HG03354 (cell line): Measurements from ENCODE around the gene SEC31B.

ENCODE experiments used
- ATAC-seq: cut with Tn5 transposase; IDR thresholded peaks from one replicate; pipeline ENCODE4 v1.9.1; 2021; ENCODE audit warnings: mild to moderate bottlenecking; ENCODE audit not compliant: unreplicated experiment, poor library complexity, severe bottlenecking

Gene SEC31B

DNA sequence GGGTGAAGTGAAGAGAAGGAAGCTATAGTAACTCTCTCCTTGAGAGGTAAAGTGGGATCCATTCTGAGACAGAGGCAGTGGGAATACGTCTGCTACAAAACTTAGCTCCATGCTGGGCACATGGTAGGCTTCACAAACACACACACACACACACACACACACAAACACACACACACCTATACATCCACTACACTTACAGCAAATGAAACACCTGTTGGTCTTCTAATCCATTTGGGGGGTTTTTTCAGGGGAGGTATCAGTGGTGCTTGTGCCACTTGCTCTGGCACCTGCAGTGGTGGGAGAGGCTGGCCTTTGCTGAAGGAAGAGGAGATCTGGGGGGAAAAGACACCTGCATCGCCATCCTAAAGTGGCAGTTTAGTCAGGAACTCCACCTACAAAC lies 14.5 kb downstream of the SEC31B start:
- no peak for ATAC-seq

DNA sequence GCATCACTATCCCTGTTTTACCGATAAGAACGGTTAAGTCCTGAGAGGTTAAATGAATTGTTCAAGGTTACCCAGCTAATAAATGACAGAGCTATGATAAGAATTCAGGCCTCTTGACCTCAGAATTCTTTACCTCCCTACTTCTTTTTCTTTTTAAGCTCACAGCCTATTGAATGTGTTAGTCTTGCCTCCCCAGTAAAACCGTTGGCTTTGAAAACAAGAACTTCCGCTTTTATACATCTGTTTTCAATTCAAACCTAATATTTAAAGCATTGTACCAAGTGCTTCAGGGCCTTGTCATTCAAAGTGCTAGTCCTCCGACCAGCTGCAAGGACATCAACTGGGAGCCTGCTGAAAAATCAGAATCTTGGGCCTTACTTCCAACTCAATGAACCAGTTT lies 15.6 kb downstream of the SEC31B start:
- no peak for ATAC-seq

DNA sequence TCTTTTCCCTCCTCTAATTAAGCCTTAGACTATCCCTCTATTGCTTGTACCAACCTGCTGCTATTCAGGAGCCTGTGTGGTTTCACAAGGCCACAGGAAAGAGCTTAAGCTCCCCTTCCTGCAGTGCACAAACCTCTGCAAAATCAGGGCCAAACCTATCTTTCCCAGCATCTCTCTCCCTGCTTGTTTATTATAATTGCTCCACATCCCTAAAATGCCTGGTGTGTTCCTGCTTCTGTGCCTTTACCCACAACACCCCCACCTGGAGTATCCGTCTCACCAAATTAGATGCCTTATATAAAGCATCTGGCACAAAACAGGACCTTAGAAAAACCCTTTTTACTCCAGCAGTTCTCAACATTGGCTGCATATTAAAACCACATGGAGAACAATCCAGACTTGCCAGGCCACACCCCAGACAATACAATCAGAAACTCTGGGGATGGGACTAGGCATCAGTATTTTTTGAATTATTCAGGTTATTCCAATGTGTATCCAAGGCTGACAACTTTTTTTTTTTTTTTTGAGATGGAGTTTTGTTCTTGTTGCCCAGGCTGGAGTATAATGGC lies 16.7 kb downstream of the SEC31B start:
- ATAC-seq: no peak

DNA sequence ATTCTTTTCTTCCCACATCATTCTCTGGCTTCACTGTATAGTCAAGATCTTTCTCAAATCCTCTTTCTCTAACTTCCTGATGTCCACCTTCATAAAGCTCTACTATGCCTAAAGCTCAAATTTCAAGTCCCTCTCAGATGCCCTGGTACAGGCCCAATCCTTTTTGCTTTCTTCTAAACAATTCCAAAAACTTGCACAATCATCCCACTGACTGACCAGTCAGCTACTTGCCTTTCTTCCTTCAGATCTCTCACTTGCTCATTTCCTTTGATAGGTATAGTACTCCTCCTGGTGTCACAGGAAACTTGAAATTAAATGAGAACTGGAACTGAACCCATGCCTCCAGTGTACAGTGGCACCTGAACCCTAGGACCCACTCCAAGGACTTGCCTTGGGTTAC lies 18.2 kb downstream of the SEC31B start:
- no peak for ATAC-seq

DNA sequence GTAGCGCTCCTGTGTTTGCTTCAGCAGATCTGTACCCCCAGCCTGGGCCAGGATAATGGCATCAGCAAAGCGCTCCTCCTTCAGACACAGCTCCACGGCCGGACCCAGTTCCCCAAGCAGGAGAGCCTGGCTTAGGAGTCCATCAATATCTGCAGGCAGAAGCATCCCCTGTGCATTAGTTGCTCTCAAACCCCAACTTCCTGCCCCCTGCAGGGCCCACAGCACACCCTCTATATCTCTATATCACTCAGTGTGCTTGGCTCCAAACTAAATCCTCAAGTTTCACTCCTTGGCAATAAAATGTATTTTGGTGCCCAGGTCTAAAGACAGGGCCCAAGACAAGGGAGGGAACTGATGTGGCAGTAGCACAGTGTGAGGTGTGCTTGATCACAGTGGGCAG lies 21.6 kb downstream of the SEC31B start:
- ATAC-seq: no peak

DNA sequence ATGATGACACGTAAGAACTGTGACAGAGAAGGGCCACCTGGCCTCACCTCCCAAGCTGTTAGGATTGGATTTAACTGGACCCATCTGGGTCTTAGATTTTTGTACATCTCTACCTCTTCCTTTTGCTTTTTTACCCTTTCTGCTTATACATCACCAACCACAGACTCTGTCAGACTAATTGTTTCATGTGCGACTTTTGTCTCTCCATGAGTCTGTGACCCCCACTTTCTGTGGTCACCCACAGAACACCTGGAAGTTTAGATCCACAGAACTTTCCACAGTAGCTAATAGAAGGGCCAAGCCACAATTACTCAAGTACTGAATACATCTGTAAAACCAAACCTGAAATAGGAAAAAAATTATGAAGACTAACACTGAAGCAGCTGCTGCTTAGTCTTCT lies 23.1 kb downstream of the SEC31B start:
- no peak for ATAC-seq

DNA sequence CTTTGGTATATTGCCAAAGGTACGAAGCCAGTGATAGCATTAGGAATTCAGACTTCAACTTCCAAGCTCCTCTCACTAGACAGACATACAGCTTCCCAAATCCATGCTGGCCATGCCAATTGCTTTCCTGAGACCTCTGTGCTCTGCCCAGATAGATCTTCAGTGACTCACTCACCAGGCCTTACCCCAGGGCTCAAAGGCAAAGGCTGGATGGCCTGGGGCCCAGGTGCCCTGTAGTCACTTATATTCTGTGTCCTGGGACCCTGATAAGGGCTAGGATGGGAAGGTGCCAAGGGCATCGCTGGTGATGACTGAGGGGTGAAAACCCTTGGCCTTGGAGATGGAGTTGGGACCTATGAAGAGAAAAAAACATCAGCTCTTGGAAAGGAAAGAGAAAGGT lies 29.1 kb downstream of the SEC31B start:
- no peak for ATAC-seq

DNA sequence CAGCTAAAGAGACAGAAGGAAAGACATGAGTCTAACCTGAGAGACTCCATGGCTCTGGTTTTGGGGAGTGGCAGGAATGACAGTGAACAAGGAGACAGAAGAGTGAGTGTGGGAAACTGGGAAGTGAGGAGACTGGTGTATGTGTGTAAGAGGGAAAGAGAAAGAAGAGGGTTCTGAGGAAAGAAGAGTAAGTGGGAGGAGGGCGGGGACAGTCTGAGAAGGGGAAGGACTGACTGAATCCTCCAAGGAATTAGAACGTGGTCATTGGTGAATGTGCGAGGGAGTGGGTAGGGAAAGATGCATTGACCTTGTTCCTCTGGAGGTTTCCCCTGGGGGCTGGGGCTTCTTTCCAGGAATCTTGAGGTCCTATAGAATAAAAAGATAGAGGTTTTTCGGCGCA lies 30.3 kb downstream of the SEC31B start:
- no peak for ATAC-seq

DNA sequence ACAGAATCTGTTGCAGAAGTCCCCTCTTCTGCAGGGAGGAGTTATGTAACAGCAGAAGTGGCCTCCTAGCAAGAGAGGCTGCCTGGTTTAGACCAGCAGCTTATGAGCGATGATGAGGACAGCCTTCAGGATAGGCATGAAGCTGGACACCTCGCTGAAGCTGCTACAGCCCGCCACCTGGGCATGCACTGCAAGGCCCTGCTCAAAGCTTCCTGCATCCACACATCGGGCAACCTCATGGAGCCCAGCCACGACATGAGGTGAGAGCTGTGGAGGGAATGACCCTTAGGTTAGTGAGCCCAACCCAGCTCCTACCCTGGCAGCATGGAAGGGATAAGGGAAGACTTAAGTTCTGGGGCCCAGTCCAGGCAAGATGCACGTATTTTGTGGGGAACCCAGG lies 32.1 kb downstream of the SEC31B start:
- no peak for ATAC-seq

DNA sequence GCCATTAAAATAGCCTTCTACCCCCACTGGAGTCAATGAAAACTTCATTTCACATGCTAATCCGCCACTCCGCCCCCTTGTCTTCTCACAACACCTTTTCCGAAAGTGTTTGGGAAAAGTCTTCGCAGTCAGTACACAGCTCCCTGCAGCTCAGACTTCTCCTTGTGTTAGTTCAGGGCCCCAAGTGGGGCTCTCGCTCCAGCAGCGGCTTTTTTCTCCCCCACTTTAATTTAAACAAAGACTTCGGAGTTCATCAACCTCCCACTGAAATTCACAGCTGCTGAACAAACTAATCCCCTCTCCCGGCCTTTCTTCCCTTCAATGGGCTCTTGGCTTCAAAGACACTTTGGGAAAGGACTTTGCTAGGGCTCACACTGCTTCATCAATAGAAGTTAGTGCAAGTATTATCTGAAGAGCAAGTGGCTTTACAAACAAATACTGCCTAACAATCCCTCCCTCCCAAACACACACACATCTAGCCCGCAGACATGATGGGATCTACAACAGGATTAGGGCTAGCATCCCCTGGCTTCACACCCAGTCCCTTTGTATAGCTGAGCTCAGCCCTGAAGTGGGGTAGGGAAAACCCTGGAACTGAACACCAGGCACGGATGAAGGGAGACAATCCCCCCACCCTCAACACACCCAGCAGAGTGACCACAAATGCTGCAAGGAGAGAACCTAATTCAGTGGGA lies 33.7 kb downstream of the SEC31B start:
- no peak for ATAC-seq

DNA sequence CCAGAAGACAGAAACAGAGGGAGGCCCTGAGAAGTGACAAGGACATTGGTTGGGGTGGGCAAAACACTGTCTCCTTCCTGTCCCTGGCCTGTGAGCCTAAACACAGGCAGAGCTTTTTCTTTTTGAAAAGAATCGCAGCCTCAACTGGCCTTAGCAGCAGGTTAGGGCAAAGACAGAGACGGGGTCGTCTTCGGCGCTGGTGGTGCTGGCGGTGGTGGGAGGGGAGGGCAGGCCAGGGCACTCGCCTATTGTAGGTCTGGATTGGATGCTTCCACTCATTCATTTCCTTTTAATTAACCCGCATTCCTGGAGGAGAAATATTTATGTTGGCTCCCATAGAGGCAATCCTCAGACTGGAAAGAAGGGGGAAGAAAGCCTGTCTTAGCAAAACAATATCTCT lies 34.3 kb downstream of the SEC31B start:
- ATAC-seq: no peak

DNA sequence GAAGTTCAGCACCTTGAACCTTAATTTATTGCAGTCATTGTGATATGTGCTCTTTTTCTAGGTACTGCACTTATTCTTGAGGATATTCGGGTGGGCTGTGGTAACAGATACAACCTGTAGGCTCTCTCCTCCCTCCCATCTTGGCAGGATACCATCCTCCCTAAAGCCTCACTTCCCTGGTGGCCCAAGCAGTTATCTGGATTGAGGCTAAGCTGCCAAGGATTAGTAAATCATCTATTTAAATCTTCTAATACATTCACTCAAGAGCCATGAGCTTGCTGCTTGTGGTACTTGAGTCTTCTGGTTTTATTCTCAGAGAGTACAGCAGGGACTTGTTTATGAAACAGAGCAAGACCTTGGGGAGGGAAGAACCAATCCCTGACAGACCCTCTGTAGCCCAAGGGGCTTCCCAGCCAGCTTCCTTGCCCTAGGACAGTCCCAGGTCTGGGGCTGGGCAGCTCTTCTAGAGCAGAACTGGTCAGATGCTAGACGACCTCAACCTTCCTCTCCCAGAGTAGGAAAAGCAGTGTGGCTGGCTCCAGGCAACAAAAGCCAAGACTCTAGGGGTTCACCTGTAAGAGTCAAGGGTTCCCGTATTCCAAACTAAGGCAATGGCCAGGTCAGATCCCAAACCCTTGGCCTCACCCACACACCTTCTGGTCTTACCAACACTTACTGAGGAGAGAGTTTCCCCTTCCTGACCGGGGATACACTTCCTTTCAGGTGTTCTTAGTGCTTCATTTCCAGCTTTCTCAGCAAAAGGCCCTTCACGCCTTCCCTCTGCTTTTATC lies 35.6 kb downstream of the SEC31B start:
- ATAC-seq: no peak

DNA sequence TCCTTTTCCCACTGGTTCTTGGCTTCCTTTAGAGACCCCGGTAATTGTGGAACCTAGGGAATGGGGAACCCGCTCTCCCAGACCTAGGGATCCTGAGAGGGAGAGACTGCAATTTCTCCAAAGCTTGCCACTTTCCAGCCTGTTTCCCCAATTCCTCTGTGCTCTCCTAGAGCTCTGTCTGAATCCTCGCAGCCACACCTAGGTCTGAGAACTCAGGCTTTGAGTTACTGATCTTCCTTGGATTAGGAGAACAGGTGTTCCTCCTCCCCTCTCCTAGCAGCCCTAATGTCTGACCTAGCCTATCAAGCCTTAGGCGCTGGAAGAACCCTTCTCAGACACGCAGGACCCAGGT lies 36.9 kb downstream of the SEC31B start:
- no peak for ATAC-seq

DNA sequence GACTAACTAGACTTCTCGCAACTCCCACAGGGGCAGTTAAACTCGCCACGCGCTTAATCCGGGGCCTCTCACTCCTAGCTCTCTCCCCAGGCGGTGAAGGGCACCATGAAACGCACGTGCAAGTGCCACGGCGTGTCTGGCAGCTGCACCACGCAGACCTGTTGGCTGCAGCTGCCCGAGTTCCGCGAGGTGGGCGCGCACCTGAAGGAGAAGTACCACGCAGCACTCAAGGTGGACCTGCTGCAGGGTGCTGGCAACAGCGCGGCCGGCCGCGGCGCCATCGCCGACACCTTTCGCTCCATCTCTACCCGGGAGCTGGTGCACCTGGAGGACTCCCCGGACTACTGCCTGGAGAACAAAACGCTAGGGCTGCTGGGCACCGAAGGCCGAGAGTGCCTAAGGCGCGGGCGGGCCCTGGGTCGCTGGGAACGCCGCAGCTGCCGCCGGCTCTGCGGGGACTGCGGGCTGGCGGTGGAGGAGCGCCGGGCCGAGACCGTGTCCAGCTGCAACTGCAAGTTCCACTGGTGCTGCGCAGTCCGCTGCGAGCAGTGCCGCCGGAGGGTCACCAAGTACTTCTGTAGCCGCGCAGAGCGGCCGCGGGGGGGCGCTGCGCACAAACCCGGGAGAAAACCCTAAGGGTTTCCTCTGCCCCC lies 37.4 kb downstream of the SEC31B start:
- ATAC-seq: peak; percentile 51

DNA sequence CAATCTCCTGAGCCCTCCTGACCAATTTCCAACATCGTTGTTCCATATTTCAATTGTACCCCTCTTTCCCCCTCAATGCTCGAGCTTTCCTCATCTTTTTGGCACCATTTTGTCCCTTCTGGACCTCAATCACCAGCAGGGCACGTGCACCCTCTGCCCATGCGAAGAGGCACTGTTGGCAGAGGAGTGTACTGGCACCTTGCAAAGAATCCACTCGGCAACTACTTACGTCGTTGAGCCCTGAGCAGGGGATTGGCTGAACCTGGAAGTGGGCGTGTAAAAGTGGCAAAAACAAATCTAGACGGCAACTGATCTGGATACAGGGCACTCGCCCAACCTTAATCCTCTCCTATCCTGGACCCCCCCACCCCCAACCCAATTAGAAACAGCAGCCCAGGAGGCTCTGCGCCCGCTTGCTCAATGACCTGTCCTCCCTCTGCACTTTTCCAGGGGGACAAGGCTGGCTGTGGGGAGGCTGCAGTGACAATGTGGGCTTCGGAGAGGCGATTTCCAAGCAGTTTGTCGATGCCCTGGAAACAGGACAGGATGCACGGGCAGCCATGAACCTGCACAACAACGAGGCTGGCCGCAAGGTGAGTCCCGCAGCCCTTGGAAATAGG lies 38.1 kb downstream of the SEC31B start:
- peak; percentile 99 for ATAC-seq

DNA sequence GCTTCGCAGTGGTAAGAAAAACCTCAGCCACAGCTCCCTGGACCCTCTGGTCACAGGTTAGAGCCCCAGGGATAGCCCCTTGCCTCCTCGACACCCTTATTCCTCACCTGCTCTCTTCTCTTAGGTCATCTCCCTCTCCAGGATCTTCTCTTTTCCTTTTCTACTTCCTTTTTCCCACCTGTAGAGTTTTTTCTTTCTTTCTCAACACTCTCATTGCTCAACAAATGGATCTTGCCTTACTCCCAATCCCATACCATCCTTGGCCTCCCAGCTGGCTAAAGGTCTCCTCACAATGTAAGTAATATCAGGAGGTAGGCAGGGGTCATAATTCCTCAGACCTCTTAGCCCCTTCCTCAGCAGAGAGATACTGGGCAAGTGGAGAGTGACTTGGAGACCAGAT lies 39.7 kb downstream of the SEC31B start:
- no peak for ATAC-seq

DNA sequence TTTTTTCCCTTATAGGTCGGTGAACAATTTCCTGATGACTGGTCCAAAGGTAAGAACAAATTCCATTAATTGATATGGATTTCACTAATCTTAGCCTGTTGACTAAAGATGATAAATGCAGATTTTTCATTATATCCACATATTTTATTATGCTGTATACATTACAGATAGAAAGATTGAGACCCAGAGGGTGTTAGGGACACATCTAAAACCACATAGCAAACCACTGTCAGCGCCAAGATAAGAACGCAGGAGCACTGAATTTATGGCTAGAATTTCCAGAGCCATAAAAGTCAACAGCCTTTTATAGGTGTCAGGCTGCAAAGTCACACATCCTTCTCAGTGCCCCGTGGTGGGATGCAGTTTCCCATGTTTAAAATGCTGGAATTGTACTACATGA lies 40.6 kb downstream of the SEC31B start:
- no peak for ATAC-seq

DNA sequence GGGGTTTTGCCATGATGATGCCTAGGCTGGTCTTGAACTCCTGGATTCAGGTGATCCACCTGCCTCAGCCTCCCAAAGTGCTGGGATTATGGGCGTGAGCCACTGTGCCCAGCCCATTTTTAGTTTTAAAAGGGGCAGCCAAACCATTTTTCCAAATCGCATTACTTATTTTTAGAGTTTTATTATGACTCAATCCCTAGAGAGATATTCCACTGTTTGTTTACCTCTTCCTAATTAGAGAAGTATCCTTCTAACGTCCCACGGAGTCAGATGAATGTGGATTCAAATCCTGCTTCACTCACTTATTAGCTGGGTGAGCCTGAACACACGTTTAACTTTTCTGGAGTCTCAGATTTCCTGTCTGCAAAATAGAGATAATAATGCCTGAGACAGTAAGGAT lies 41.7 kb downstream of the SEC31B start:
- ATAC-seq: no peak

DNA sequence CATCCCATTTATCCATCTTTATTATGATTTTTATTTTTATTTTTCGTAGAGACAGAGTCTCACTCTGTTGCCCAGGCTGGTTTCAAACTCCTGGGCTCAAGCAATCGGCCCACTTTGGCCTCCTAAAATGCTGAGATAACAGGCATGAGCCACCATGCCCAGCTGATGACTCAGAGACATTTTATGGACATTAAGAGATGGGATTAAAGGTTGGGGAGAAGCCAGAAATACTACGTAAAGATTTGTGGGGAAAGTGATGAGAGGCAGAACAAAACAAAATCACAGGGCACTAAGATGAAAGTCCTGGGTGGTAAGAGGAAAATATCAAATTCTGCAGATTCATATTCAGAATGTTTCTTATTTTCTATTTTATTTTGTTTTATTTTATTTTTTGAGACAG lies 49.3 kb downstream of the SEC31B start:
- no peak for ATAC-seq

DNA sequence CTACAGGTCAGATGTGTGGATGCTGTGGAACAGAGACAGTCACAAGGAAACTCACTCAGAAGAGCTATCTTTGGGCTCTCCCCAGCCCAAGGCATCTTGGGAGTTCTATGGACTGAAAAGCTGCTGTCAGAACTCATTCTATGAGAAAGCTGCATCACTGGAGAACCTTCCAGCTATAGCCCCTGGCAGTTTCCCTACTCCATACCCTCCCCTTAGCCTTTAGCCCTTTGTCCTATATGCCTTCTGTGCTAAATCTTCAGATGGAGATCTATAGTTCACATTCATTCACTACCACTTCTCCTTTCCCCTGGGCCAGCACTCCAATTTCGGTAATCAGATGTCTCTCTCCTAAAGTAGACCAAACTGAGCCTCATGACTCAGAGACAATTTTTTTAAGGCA lies 49.9 kb downstream of the SEC31B start:
- ATAC-seq: no peak
